ENCODE measurements around the gene RAB41.
"Not testable (repeated sequence)": the region's sequence is repeated elsewhere in the genome, so short reads cannot be mapped to it uniquely, and the experiment has no call there.

Gene RAB41

DNA sequence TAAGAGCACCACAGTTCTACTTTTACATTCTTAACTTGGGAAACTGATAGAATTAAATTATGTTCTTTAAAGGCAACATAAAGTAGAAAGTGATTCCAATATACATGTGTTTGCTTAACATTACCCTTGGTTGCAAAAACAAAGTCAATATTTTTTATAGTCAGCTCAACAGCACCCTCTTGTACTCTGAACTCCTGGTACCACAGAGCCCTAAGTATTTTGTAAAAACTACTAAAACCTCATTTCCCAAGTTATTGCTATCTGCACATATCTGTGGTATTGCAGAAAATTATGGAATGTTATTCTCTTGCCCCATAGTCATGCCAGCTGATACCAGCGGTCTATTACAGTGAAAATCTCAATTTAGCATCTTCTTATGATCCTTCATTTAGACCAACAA, 10.8 kb downstream of the RAB41 start:
- no peak for DNase-seq

GRCh38 chrX:70293621-70294020, 11.6 kb downstream of the RAB41 start:
- peak; percentile 26 for DNase-seq

- no peak for DNase-seq
Measured at GRCh38 chrX:70301716-70302115, 19.7 kb downstream of the RAB41 start.

- peak; percentile 58 for DNase-seq
Measured at GRCh38 chrX:70313503-70313902, 31.5 kb downstream of the RAB41 start.

GRCh38 chrX:70322784-70323183, 40.8 kb downstream of the RAB41 start:
- DNase-seq = no peak

GRCh38 chrX:70323628-70324027, 41.7 kb downstream of the RAB41 start:
- DNase-seq = not testable (repeated sequence)

DNA sequence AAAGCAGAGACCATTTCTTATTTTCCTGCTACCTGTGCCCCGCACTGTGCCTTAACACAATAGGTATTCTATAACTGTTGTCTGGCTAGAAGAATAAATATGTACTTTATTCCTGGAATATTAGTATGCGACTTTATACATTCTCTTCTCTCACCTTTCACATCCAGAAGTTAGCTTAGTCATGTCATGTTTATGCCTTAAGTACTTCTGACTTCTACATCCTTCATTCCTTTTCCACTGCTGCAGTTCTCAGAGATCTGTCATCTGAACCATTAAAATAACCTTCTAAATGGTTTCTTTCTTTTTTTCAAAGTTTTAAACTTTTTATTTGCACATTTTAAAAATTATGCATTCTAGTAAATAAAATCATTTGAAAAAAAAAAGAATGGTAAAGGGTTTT, 42.4 kb downstream of the RAB41 start:
- no peak for DNase-seq

DNA sequence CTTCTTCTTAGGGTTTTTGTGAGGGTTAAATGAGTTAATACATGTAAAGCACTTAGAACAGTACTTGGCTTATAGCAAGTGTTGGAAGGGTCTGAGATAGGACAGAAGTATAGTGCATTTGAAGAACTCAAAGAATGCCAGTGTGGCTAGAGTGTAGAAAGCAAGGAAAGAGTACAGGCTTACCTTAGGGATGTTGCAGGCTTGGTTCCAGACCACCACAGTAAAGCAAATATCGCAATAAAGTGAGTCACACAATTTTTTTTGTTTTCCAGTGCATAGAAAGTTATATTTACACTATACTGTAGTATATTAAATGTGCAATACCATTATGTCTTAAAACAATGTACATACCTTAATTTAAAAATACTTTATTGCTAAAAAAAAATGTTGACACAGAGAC, 49.2 kb downstream of the RAB41 start:
- no peak for DNase-seq

DNA sequence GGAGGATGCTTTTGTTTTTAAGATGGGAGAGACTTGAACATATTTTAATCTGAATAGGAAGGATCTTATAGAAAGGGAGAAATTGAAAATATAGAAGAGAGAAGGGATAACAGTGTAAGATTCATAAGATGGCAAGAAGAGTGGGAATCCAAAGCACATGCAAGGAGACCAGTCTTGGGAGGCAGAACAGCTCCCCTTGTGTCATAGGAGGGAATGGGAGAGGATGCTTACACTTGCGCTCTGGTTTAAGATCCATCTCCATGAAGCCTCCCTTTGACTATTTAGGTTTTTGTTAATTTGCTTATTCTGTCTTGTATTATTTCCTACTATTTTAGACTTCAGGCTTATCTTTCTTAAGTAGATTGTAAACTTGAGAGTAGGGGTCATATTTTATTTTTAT, 50.6 kb downstream of the RAB41 start:
- no peak for DNase-seq

All from EL (cell line).